HG02798 (cell line): ENCODE measurements around the gene LRCH1.

Experiments
- ATAC-seq: cut with Tn5 transposase; IDR thresholded peaks from one replicate; pipeline ENCODE4 v1.9.1; 2021; ENCODE audit warnings: mild to moderate bottlenecking; ENCODE audit not compliant: unreplicated experiment, poor library complexity

LRCH1 gene

GRCh38 chr13:46559272-46559805, 6.4 kb downstream of the LRCH1 start:
- no peak for ATAC-seq

DNA sequence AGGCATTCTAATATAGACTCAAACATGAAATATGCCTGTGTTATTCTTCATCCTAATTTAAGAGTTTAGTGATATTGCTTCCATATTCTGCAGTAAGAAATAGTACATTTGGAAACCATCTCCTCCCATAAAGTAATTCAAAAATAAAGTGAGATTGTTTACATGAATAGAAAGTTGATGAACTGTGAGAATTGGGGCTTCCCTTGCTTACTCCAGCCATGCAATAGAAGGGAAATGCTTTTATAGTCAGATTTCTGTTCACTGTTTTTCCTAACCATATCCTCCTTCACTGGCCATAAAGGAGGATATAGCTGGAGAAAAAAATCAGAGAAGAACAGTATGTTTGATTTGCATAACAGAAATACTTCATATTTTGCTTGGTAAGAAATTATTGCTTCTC, 7.8 kb downstream of the LRCH1 start:
- ATAC-seq = no peak

DNA sequence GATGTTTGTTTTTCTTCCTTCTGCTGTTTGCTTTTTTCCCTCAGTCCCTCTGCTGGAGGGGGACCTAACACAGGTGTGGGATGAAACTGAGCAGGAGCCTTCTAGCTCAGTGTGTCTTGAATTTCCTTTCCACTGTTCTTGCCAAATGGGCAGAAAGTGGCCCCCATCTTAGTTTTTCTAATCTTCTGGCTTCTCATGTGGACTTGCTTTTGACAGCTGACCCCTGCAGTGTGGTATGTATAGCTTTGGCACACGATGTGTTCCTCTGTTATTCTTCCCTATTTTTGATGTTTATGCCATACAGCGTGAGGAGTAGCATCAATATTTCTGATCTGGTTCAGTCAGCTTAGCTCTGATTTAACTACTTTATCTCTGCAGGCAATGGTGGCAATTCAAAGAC, 8.3 kb downstream of the LRCH1 start:
- no peak for ATAC-seq

DNA sequence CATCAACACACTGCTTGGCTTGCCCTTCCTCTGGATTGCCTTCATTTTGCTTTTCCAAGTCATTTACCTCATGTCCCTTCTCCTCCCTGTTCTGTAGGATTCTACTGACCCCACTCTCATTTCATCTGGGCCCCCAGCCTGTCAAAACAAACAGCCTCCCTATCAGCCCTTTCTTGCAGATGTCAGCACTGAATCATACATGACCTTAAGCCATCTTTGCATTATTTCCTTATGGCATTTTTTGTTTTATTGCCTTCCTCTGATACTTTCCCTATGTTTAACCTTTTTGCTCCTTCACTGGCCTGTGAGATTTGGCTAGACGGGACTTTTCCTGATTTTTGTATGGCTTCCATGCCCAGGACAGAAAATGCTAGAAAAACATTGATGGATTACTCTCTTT, 8.7 kb downstream of the LRCH1 start:
- no peak for ATAC-seq

DNA sequence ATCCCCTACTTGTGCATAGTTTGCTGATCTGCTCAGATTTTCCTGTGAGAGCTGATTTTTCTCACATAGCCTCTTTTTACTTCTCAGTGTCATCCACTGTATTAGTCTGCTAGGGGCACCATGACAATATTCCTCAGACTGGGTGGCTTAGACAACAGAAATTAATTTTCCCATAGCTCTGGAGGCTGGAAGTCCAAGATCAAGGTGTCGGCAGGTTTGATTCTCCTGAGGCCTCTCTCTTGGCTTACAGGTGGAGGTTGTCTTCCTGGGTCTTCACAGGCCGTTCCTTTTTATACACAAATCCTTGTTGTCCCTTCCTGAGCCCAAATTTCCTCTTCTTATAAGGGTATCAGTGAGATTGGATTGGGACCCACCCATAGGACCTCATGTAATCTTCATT, 9.2 kb downstream of the LRCH1 start:
- no peak for ATAC-seq

- no peak for ATAC-seq
Observed at GRCh38 chr13:46562581-46562980, 9.6 kb downstream of the LRCH1 start.

DNA sequence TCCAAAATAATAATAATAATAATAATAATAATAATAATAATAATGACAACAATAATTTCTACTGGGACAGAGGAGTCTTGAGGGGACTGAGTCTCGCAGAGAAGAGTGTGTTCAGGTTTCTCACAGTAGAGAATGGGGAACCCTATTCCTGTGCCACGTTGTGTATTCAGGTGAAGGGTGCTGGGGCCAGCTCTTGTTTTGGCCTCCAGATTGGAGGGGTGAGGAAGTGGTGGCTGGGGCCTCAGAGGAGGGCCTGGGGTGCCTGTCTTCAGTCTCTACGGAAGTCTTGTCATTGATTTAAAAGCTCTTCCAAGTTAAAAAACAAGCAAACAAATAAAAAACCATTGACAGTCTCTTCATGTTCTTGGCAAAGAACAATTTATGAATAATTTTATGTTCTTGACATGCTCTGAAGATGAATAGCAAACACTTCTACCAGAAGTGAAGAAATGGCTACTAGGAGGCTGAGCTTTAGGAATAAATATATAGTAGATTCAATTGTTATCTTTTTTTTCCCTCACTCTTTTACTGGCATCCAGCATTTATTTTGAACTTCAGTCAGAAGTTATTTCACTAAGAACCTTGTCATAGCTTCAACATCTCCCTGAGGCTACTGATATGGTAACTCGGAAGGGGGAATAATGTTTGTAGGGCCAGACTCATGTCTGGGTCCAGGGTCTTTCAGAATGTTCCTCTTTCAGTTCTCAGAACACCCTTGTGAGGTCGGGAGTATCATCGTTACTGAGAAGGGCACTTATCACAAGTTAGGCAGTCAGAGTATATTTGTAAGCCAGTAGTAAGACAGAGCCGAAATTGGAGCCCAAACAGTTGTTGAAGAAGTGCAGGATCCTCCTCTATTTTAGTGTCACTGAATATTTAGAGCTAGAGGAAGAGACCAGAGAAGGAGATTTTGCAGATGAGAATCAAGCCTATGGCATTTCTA, 13.1 kb downstream of the LRCH1 start:
- ATAC-seq = peak; percentile 68

GRCh38 chr13:46567671-46568070, 14.7 kb downstream of the LRCH1 start:
- no peak for ATAC-seq

DNA sequence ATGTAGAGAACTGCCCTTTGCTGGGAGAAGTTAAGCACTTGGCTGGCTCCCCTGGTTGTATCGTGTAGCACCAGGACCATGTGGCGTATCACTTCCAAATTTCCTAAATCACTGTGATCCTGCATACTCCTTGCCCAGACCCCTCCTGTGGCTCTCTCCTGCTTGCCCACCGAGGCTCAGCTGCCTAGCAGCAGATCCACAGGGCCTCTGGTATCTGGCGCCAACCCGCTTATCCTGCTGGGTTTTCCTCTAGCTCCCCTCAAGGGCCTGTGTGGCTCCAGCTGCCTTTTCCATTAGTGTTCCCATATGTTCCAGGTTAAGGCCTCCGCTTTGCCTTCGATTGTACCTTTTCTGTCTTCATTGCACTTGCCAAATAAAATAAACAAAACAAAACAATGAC, 16.5 kb downstream of the LRCH1 start:
- ATAC-seq = no peak

DNA sequence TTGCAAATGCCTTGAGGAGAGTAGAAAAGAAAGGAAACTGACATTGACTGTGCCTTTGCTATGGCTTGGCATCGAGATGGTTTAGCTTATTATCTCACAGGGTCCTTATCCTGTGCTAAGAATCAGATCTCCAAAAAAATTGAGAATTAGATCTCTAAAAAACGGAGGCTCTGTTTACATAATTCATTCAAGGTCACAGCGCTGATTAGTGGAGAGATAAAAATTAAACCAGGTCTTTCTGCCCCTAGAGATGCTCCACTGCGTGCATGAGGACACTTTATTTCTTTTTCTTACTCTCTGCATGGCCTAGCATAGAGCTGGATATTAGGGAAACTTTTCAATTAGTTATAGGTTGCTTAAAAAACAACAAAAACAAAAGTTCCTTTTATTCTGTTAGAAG, 17.3 kb downstream of the LRCH1 start:
- no peak for ATAC-seq

DNA sequence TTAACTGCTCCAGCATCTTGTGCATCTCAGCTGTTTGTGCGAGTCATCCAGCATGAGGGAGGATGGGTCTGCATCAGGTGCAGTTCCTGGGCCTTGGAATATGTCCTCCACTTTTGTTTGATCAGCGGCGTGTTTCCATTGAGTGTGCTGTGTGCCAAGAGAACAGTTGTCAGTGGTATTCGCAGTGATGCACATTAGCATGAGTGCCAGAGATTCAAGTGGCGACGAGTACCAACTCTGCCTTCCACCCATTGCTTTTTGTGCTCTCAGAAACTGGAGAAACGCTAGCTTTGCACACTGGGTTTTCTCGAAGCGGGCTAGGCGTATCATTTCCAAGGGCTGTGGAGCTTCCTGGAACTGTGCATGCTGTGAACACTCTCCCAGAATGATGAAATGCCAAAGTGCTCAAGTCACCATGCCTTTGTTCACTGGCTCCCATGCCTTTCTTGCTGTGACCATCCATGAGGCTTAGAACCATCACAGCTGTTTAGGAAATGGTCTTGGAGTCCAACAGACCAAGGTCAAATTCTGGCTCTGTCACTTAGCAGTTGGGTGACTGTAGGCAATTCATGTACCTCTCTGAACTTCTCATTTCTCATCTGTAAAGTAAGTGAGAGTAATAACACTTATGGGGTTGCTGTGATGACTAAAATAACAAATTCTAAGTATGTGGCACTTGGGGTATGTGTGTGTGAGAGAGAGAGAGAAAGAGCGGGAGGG, 18.4 kb downstream of the LRCH1 start:
- peak; percentile 56 for ATAC-seq

GRCh38 chr13:46571909-46572595, 19.1 kb downstream of the LRCH1 start:
- ATAC-seq = no peak

- ATAC-seq = peak; percentile 56
Observed at GRCh38 chr13:46572752-46573431, 19.9 kb downstream of the LRCH1 start.

DNA sequence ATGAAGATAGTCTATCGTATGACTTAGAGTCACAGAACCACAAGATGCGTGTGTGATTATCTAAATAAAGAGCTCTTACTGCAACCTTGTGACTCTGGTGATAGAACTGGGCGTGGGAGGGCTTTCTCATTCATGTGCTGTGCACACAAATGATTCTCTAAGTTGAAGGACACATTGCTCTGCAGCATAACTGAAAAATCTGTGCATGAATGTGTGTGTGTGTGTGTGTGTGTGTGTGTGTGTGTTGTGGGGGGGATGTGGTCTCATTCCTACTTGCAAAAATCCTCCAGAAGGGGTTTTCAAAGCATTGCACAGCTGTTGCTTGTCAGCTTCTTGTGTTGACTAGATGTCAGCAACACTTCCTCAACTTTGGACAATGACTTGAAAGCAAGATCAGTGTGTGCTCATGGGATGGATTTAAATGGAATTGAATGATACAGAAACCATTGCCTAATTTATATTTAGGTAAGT, 22.4 kb downstream of the LRCH1 start:
- peak; percentile 45 for ATAC-seq

GRCh38 chr13:46575818-46576221, 22.9 kb downstream of the LRCH1 start:
- no peak for ATAC-seq

DNA sequence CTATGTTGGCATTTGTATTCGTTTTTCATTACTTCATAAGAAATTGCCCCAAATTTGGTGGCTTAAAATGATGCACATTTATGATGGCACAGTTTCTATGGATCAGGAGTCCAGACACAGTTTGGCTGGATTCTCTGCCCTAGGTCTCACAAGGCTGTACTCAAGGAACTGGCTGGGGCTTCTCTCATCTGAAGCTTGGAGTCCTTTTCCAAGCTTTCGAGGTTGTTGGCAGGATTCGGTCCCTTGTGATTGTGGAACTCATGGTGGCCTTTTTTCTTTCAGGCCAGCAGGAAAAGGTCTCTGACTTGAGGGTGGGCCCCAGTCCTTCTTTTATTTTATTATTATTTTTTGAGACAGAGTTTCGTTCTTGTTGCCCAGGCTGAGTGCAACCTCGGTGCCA, 23.8 kb downstream of the LRCH1 start:
- ATAC-seq = no peak

DNA sequence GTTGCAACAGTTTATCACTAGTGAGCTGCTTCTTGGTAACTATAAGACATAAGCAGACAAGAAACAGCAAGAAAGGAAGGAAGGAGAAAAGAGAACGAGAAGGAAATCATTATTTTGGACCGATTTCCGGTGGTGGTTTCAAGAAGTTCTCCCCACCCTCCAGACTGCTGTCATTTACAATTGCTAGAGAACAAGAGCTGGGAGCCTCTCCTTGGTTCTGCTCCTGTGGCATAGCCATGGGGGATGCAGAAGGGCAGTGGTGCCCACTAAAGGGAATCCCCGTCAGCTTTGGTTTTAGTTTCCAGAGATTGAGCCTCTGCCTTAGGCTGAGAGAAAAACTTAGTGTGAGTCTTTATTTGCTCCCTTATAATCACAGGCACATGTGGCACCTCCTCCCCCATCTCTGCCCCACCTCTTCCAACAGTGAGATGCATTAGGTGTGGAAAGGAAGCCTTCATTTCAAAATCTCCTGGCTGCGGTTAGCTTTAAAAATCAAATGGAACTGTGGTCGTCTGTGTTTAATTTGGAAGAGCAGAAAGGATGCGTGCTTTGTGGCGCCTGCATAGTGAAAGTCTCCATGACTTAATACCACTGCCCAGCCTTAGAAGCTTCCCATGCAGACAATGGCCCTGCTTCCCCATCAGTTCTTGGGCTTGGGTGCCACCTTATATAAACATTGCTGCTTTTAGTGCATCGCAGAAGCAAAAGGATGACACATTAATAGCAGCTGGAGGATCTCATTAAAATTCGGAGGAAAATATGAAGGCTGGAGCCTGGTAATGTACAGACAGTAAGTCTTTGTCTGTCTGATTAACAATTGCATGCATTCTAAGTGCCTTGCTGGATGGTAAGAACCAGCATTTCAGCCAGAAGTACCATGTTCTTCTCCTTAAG, 25.0 kb downstream of the LRCH1 start:
- peak; percentile 10 for ATAC-seq

- peak; percentile 50 for ATAC-seq
Observed at GRCh38 chr13:46578590-46578975, 25.6 kb downstream of the LRCH1 start.

GRCh38 chr13:46580362-46580839, 27.4 kb downstream of the LRCH1 start:
- peak; percentile 25 for ATAC-seq
